Measurements from ENCODE around the gene DNASE2. TPM values are rescaled to one million over a fixed set of nuclear protein-coding genes. Genes with fewer than 3 reads are reported as not detected.

The DNASE2 gene
- total and polyA plus RNA-seq, 2 of the 8 experiments (the other 6 are each of a cell fraction or from before 2014, with no cell fraction given) = 33.2 to 48.2 TPM

DNA sequence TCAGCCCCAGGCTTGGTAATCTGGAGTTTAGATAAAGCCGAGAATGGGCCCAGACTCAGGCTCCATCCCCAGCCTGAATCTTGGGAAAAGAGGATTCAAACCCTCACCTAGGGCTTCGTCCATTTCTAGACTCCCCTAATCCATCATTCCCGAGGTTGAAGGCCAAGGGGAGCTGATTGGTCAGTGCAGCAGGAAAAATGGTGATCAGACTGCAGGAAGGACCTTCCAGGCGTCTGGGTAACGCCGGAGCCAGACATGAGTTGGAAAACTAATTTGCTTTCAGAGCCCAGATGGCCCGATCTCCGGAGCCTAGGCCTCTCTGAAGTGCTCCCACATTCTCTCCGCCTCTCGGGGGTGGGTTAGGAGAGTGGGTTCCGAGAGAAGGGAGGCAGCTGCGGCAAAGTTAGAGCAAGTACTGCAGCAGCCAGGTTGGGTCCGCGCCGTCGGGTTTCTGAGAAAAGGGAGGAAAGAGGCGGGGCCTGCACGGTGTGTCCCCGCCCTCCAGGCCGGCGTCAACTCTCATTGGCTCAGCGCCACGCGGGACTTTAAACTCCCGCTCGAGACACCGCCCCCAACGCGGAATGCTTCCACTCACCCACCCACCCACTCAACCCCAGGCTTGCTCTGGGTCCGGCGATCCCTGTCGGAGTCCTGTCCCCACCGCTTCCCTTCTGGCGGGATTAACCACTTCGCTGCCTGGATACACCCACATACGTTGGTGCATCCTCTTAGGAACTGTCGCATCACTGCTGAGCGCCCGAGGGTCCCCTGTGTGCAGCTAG, 46.1 kb downstream of the DNASE2 start:
- peak overlapping the region; percentile 62 to 81 (median 70) for H3K4me3 ChIP-seq (ENCODE audit: extremely low read depth in 1 of 4, insufficient read depth in 2 of 4, low read depth in 3 of 4, low read length in 4 of 4)
- no peak overlapping the region for H2BK120ac ChIP-seq (replicated peaks; ENCODE audit: low read depth, low read length)
- no peak overlapping the region for H4K91ac ChIP-seq (replicated peaks; ENCODE audit: insufficient read length, low read length)
- H3K9ac ChIP-seq (replicated peaks in 1 of 4; ENCODE audit: extremely low read depth in 1 of 4, low read depth in 3 of 4, low read length in 3 of 4) = no peak overlapping the region
- ChIA-PET POLR2A (ENCODE audit: partially characterized antibody) (interaction anchor here (1.0 to 2.3 kb wide), 10 partner anchors 8 to 112 kb away, joined by 3 to 13 read pairs (median 4); partner anchors contain the start of genes RNASEH2A and TNPO2), CTCF (ENCODE audit: partially characterized antibody) (interaction anchor here (0.5 to 2.7 kb wide), 10 partner anchors 10 to 198 kb away, joined by 3 to 11 read pairs (median 4); partner anchors contain the start of gene KLF1)
- 21% methylated on average over 32 of the region's 39 CpGs; no CpG with 5 or more reads in 1 of the 2 experiments for WGBS, 2 experiments (ENCODE audit: extremely low coverage in 1 of 2, insufficient coverage in 1 of 2, insufficient read length in 1 of 2, insufficient replicate concordance in 2 of 2, low coverage in 1 of 2, low lambda C conversion rate in 2 of 2, missing lambda C conversion rate in 1 of 2)
- H2BK20ac ChIP-seq (ENCODE audit: low read length) = no peak overlapping the region
- H3K23ac ChIP-seq (ENCODE audit: insufficient read length) = no peak overlapping the region
- FAIRE-seq (no peak), DNase-seq (ENCODE audit: low read depth in 1 of 2, low spot score in 2 of 2) (peak in 1 of 2 experiments; percentile 88)
- H4K5ac ChIP-seq (ENCODE audit: insufficient read length, low read depth, low read length) = no peak overlapping the region
- H3K14ac ChIP-seq (ENCODE audit: insufficient read length) = no peak overlapping the region
- peaks cover 26% of the 10 kb centered on the region for H3K23me2 ChIP-seq (ENCODE audit: low read depth, low read length)
- no peak overlapping the region for H2AFZ ChIP-seq (ENCODE audit: low read length)
- peaks cover 7 to 41% (median 21%) of the 10 kb centered on the region in 4 experiments for H3K4me1 ChIP-seq (replicated peaks in 1 of 4; ENCODE audit: control insufficient read depth in 3 of 4, insufficient read depth in 4 of 4, low read length in 3 of 4)
- no peak overlapping the region for H2AK5ac ChIP-seq (ENCODE audit: low read depth, low read length)
- no peaks in the 10 kb centered on the region for H3K9me3 ChIP-seq (ENCODE audit: insufficient read depth in 2 of 2, low read depth in 1 of 2, low read length in 1 of 2)
- H3K4ac ChIP-seq (replicated peaks; ENCODE audit: insufficient read length, low read depth, low read length) = peak overlapping the region; percentile 82
- H3K27me3 ChIP-seq (replicated peaks in 1 of 4; ENCODE audit: control insufficient read depth in 3 of 4, extremely low read depth in 1 of 4, insufficient read depth in 3 of 4, low read length in 3 of 4) = peaks cover 0 to 13% (median 9%) of the 10 kb centered on the region in 4 experiments; a peak in 5 of 7 replicates
- no peak overlapping the region for H3K56ac ChIP-seq (replicated peaks; ENCODE audit: insufficient read length, low read depth, low read length)
- no peak overlapping the region for H2BK5ac ChIP-seq (ENCODE audit: low read depth, low read length)
- H4K20me1 ChIP-seq (replicated peaks in 1 of 2; ENCODE audit: control insufficient read depth in 1 of 2, insufficient read depth in 2 of 2, low read length in 2 of 2) = peaks cover 0 to 19% of the 10 kb centered on the region in 2 experiments
- H3K79me2 ChIP-seq (ENCODE audit: control insufficient read depth in 1 of 2, insufficient read depth in 2 of 2, low read length in 2 of 2) = no peaks in the 10 kb centered on the region
- no peak overlapping the region for H3K27ac ChIP-seq (ENCODE audit: low read depth, low read length)
- H3K18ac ChIP-seq (ENCODE audit: extremely low read depth, low read length) = peak overlapping the region; percentile 28; the same call in 1 of the 2 replicates
- peak overlapping the region; percentile 88; the same call in 1 of the 2 replicates for H2BK12ac ChIP-seq (ENCODE audit: low read depth, low read length)
- H3K4me2 ChIP-seq (ENCODE audit: insufficient read depth in 1 of 2, low read depth in 2 of 2, low read length in 2 of 2) = peak overlapping the region; percentile 81 to 88
- TF ChIP-seq KDM5A (IDR thresholded peaks at IDR 0.05; ENCODE audit: low read length) (no peak), TBP (IDR thresholded peaks at IDR 0.05; ENCODE audit: low read depth, low read length) (no peak), BACH1 (IDR thresholded peaks at IDR 0.05; ENCODE audit: low read length) (0 out of 2 replicates have a peak, but pooled peaks have one; percentile 19), JUND (IDR thresholded peaks at IDR 0.05; ENCODE audit: low read length) (no peak), SUZ12 (IDR thresholded peaks at IDR 0.05; ENCODE audit: low read length) (0 out of 2 replicates have a peak, but pooled peaks have one; percentile 28), PHF8 (conservative IDR thresholded peaks at IDR 0.05; ENCODE audit: low read depth, low read length) (no peak), EZH2 (IDR thresholded peaks at IDR 0.05; ENCODE audit: low read depth, low read length, severe bottlenecking) (peak; percentile 17), POLR2A (IDR thresholded peaks at IDR 0.05; ENCODE audit: control extremely low read depth in 1 of 2, low read depth in 2 of 2, low read length in 2 of 2) (peak in 1 of 2 experiments; percentile 50; a peak in 1 of 3 replicates), FOSL1 (IDR thresholded peaks at IDR 0.05; ENCODE audit: insufficient read depth, low read depth, low read length) (no peak), CBX8 (IDR thresholded peaks at IDR 0.05; ENCODE audit: borderline replicate concordance, low read depth, low read length) (no peak), CREB1 (IDR thresholded peaks at IDR 0.05) (peak; percentile 56; the same call in 1 of the 2 replicates)
- peak overlapping the region; percentile 80 for H4K8ac ChIP-seq (ENCODE audit: extremely low read depth, insufficient read depth, low read length)
- no peaks in the 10 kb centered on the region for H3K36me3 ChIP-seq (ENCODE audit: control insufficient read depth in 2 of 4, insufficient read depth in 4 of 4, low read length in 3 of 4)
- no peaks in the 10 kb centered on the region for H3K79me1 ChIP-seq (ENCODE audit: low read depth, low read length)
- peak overlapping the region; percentile 84; the same call in 1 of the 2 replicates for H2BK15ac ChIP-seq (ENCODE audit: low read length)

All from H1 (cell line).